HG02852 (cell line): ENCODE measurements around the gene SCT.

Experiments used
- ATAC-seq: cut with Tn5 transposase; IDR thresholded peaks from one replicate; pipeline ENCODE4 v1.9.1; 2021; ENCODE audit warnings: mild to moderate bottlenecking, moderate library complexity; ENCODE audit not compliant: unreplicated experiment

Gene SCT

DNA sequence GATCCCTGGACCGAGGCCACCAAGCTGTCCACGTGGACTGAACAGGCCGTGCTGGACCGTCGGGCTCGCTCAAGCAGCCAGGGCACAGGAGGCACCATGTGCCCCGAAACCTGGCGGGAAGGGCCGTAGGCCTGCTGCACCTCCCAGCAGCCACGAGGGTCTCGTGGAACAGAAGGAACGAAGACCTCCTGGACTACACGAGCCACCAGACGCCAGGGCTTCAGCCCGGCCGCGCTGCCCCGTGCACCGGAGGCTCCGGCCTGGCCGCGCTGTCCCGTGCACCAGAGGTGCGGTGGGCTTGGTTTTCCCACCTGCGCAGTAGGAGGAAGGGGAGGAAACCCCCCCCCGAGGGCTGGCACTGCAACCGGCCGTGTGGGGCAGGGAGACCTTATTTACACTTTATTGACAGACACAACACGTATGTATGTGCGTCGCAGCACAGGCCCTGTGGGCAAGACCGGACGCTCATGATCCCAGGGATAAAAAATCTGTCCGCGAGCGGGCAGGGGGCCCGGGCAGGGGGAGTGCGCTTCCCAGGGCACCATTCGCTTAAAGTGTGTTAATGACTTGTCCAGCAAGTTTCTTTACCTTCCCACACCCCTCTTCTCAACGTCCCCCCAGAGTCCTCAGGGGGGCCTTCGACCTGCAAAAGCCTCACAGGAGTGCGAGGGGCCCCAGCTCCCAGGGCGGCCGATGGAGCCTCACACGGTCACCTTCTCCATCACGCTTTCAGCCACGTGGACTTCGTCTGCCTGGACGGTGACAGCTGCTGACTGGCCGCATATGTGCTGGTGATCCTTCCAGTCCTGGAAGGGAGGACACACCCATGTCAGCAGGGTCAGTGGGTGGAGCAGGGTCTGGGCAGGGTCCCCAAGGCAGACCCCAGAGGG, 17.1 kb upstream of the SCT start:
- no peak for ATAC-seq

DNA sequence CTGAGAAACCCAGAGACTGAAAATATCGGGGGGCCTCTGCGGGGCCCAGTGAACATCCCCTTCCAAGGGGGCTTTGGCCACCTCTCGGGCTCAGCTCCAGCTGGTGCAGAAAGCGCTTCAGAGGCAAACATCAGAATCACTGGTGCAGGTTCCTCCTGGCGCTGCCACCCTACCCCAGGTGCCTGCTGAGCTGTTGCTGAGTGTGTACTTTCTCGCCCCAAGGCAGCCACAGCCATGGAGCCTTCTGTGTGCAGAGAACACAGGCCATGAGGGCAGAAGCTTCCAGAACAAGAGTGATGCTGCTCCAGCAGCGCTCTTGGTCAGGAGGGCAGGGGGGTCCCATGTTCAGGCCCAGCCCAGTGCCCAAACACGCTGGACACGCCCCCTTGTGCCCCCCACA, 16.4 kb upstream of the SCT start:
- ATAC-seq: no peak

DNA sequence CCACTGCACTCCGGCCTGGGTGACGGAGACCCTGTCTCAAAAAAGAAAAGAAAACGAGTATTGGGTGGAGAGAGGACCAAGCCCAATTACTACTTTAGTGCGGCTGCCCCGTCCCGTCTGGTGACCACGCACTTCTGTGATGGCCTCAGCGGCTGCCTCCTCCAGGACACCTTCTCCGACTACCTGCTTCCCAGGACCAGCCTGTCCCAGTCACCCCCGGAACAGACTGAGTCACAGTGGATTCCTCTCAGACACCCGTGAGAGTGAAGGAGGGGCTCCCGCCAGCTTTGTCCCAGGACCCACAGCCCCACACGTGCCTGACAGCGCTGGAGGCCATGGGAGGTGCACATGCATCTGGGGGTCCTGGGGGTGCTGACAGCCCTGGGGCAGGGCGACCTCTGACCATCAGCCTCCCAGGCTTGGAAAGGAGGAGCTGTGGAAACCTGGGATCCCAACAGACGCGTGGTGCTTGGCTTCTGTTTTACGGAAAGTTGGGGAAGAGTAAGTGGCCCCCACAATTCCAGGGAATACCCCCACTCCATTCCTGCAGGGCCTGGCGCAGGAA, 14.9 kb upstream of the SCT start:
- ATAC-seq: no peak

- no peak for ATAC-seq
Measured at GRCh38 chr11:640021-640706, 13.2 kb upstream of the SCT start.

DNA sequence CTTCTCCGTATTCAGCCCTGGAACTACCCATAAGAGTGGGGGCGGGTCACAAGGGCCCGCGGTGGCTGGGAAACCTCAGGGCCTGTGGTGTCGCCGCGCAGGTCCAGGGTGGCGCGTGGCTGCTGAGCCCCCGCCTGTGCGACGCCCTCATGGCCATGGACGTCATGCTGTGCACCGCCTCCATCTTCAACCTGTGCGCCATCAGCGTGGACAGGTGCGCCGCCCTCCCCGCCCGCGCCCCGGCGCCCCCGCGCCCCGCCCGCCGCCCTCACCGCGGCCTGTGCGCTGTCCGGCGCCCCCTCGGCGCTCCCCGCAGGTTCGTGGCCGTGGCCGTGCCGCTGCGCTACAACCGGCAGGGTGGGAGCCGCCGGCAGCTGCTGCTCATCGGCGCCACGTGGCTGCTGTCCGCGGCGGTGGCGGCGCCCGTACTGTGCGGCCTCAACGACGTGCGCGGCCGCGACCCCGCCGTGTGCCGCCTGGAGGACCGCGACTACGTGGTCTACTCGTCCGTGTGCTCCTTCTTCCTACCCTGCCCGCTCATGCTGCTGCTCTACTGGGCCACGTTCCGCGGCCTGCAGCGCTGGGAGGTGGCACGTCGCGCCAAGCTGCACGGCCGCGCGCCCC, 12.5 kb upstream of the SCT start:
- ATAC-seq: no peak

- no peak for ATAC-seq
Measured at GRCh38 chr11:638631-639331, 11.8 kb upstream of the SCT start.

GRCh38 chr11:637593-638521, 10.9 kb upstream of the SCT start:
- ATAC-seq: no peak

DNA sequence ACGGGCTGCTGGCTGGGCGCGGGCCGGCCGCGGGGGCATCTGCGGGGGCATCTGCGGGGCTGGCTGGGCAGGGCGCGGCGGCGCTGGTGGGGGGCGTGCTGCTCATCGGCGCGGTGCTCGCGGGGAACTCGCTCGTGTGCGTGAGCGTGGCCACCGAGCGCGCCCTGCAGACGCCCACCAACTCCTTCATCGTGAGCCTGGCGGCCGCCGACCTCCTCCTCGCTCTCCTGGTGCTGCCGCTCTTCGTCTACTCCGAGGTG, 10.3 kb upstream of the SCT start:
- ATAC-seq: no peak

DNA sequence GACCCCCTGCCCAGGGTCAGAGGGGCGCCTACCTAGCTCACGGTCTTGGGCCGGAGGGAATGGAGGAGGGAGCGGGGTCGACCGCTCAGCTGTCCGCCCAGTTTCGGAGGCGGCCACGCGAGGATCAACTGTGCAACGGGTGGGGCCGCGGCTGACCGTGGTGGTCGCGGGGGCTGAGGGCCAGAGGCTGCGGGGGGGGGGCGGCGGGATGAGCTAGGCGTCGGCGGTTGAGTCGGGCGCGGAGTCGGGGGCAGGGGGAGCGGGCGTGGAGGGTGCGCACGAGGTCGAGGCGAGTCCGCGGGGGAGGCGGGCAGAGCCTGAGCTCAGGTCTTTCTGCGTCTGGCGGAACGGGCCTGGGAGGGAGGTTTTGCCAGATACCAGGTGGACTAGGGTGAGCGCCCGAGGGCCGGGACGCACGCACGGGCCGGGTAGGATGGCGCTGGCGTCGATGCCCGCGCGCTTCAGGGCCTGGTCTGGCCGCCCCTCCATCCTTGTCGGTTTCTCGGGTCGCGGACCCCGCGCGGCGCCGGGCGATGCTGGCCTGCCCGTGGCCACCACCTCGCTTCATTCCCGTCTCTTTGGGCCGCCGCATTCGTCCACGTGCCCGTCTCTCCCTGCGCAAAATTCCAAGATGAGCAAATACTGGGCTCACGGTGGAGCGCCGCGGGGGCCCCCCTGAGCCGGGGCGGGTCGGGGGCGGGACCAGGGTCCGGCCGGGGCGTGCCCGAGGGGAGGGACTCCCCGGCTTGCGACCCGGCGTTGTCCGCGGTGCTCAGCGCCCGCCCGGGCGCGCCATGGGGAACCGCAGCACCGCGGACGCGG, 9.7 kb upstream of the SCT start, which contains the start of gene DRD4:
Gene DRD4, plus strand, starts transcription at position 759 of the 822 bp plus-strand sequence. Its CDS starts 36 bp downstream, at position 795.
- ATAC-seq: no peak

GRCh38 chr11:635945-636510, 9.0 kb upstream of the SCT start:
- ATAC-seq: no peak

- ATAC-seq: no peak
Measured at GRCh38 chr11:630871-631270, 3.9 kb upstream of the SCT start.

- no peak for ATAC-seq
Measured at GRCh38 chr11:629237-629583, 2.2 kb upstream of the SCT start.

- ATAC-seq: no peak
Measured at GRCh38 chr11:628056-628455, 1.1 kb upstream of the SCT start.

GRCh38 chr11:627308-627576, 261 bp upstream of the SCT start:
- ATAC-seq: no peak

DNA sequence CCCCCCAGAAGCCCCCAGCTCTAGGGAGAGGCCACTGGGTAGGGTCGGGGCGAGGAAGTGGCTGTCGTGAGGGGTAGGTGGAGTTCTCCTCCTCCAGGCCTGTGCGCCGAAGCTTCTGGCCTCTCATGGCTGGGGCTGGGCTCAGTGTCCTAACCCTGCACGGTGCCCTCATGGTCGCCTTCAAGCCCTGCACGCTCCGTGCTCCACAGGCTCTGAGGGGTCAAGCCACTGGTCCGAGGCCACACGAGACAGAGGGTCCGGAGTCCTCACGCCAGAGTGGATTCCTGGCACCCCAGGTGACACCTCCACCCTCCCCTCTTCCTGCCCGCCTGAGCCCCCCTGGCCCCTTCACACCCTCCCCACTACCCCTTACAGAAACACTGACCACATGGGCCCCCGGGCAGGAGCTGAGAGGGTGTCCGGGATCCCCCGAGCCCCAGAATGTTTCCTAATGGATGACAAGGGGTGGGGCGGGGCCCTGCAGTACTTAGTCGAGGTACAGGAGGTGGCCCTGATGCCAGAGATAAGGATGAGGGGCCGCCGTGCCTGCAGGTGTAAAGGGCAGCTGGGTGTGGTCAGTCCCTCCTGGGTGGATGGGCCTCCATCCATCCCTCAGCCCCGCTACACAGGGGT, 1.2 kb downstream of the SCT start:
- no peak for ATAC-seq

DNA sequence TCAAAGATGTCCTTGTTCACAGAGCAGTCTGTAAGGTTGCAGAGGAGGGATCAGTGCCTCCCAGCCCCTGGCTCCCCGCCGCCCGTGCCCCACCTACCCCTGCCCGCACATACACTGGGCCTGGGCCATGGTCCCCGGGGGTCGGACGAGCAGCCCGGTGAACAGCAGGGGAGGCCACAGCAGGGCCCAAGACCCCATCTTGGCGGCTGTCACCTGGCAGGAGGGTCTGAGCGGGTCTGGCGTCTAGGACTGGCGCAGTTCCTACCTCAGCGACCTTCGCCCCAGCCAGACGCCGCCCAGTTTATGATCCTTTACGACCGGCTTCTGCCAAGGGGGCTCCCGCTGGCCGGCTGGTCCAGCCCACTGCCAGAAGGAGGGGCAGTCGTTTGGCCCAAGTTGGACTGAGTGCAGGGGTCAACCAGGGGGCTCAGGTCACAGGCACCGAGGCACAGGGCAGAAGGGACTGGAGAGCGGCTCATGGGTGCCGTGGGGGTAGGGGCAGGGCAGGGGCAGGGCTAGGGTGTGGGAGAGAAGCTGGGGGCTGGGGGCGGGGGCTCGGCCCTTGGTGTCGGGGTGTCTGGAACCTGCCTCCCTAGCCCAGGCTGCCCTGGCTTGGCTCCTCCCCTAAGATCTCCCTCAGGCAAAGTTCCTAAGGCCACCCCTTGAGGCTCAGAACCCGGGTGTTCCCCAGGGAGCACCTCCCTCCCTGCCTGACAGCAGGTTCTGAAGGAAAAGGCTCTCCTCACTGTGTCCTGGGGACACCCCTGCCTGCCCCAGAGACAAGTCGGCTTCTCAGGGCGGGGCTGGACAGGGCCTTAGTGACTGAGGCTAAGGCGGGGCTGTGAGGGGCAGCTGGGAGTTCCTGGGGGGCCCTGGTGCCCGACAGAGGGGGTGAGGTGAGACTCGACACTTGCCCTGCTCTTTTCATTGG, 2.0 kb downstream of the SCT start, which contains the start of gene CDHR5:
Gene CDHR5, minus strand, starts transcription at position 251 of the 931 bp plus-strand sequence. Its CDS starts 53 bp downstream, at position 198.
- ATAC-seq: no peak

GRCh38 chr11:623999-624704, 2.8 kb downstream of the SCT start:
- ATAC-seq: no peak
